ENCODE data around the gene CTSE. TPM values are rescaled to one million over a fixed set of nuclear protein-coding genes. Genes with fewer than 3 reads are reported as not detected.

CTSE gene
- polyA plus RNA-seq, 1 donor (not counting 4 experiments of a cell fraction or from before 2014, with no cell fraction given) = 0.33 TPM

- no peak overlapping the region for H2AFZ ChIP-seq (ENCODE audit: control insufficient read depth, low read length)
- no peak overlapping the region for H3K4me2 ChIP-seq (ENCODE audit: control insufficient read depth, extremely low read depth, insufficient read depth, low read depth, low read length)
These were observed 29.3 kb downstream of the CTSE start for GRCh38 chr1:205994346-205994745.

GRCh38 chr1:205993068-205993467 is 30.6 kb downstream of the CTSE start:
- TF ChIP-seq CTCF (optimal IDR thresholded peaks at IDR 0.05 in 1 of 3, IDR thresholded peaks at IDR 0.05 in 1 of 3, conservative IDR thresholded peaks at IDR 0.05 in 1 of 3; ENCODE audit: extremely low read depth in 1 of 3, insufficient read depth in 2 of 3, low read length in 3 of 3) (no peak), EZH2 (IDR thresholded peaks at IDR 0.05; ENCODE audit: low read length) (no peak)
- Histone ChIP-seq H4K20me1 (ENCODE audit: control insufficient read depth, extremely low read depth, insufficient read depth, low read length) (no peaks in the 10 kb centered on the region), H3K4me2 (ENCODE audit: control insufficient read depth, extremely low read depth, insufficient read depth, low read depth, low read length) (no peak overlapping the region), H3K9ac (ENCODE audit: control insufficient read depth, extremely low read depth, insufficient read depth, low read length) (no peak overlapping the region), H3K36me3 (ENCODE audit: control insufficient read depth in 2 of 2, extremely low read depth in 1 of 2, insufficient read depth in 2 of 2, low read length in 2 of 2) (peaks cover 22 to 32% of the 10 kb centered on the region in 2 experiments), H3K79me2 (ENCODE audit: control insufficient read depth, insufficient read depth, low read length) (peaks cover 6% of the 10 kb centered on the region), H3K27me3 (ENCODE audit: control insufficient read depth, extremely low read depth, insufficient read depth, low read length) (no peaks in the 10 kb centered on the region), H3K27ac (ENCODE audit: control insufficient read depth, insufficient read depth, low read length) (no peak overlapping the region), H3K4me1 (ENCODE audit: control insufficient read depth, extremely low read depth, insufficient read depth, low read length) (no peaks in the 10 kb centered on the region), H2AFZ (ENCODE audit: control insufficient read depth, low read length) (no peak overlapping the region), H3K9me3 (ENCODE audit: control insufficient read depth, low read depth, low read length) (no peaks in the 10 kb centered on the region), H3K4me3 (ENCODE audit: control insufficient read depth in 2 of 3, extremely low read depth in 1 of 3, insufficient read depth in 2 of 3, low read depth in 1 of 3, low read length in 3 of 3) (no peak overlapping the region), H3K9me1 (ENCODE audit: control insufficient read depth, extremely low read depth, insufficient read depth, low read length) (no peaks in the 10 kb centered on the region)
- DNase-seq (ENCODE audit: low read depth, low spot score) = no peak
- dilution Hi-C loops (cut with MboI; ENCODE audit: extremely low pct_ligation_motif_present, low sequenced_read_pairs) = no loop called here
- no peak for FAIRE-seq

More at GRCh38 chr1:205994346-205994745, 29.3 kb downstream of the CTSE start:
- dilution Hi-C loops (cut with MboI; ENCODE audit: extremely low pct_ligation_motif_present, low sequenced_read_pairs) = no loop called here
- FAIRE-seq = no peak
- no peak for DNase-seq (ENCODE audit: low read depth, low spot score)
- H3K36me3 ChIP-seq (ENCODE audit: control insufficient read depth in 2 of 2, extremely low read depth in 1 of 2, insufficient read depth in 2 of 2, low read length in 2 of 2) = peaks cover 22 to 30% of the 10 kb centered on the region in 2 experiments
- no peak for TF ChIP-seq EZH2 (IDR thresholded peaks at IDR 0.05; ENCODE audit: low read length)
- TF ChIP-seq CTCF (optimal IDR thresholded peaks at IDR 0.05 in 1 of 3, IDR thresholded peaks at IDR 0.05 in 1 of 3, conservative IDR thresholded peaks at IDR 0.05 in 1 of 3; ENCODE audit: extremely low read depth in 1 of 3, insufficient read depth in 2 of 3, low read length in 3 of 3) = no peak
- H3K79me2 ChIP-seq (ENCODE audit: control insufficient read depth, insufficient read depth, low read length) = peaks cover 13% of the 10 kb centered on the region
- H3K9me3 ChIP-seq (ENCODE audit: control insufficient read depth, low read depth, low read length) = no peaks in the 10 kb centered on the region
- no peaks in the 10 kb centered on the region for H3K4me1 ChIP-seq (ENCODE audit: control insufficient read depth, extremely low read depth, insufficient read depth, low read length)
- no peak overlapping the region for H3K4me3 ChIP-seq (ENCODE audit: control insufficient read depth in 2 of 3, extremely low read depth in 1 of 3, insufficient read depth in 2 of 3, low read depth in 1 of 3, low read length in 3 of 3)
- no peak overlapping the region for H3K9ac ChIP-seq (ENCODE audit: control insufficient read depth, extremely low read depth, insufficient read depth, low read length)
- H4K20me1 ChIP-seq (ENCODE audit: control insufficient read depth, extremely low read depth, insufficient read depth, low read length) = no peaks in the 10 kb centered on the region
- no peaks in the 10 kb centered on the region for H3K27me3 ChIP-seq (ENCODE audit: control insufficient read depth, extremely low read depth, insufficient read depth, low read length)
- H3K27ac ChIP-seq (ENCODE audit: control insufficient read depth, insufficient read depth, low read length) = no peak overlapping the region
- no peaks in the 10 kb centered on the region for H3K9me1 ChIP-seq (ENCODE audit: control insufficient read depth, extremely low read depth, insufficient read depth, low read length)
